NCI-H2171 treated with DMSO at 0.1 percent for 48 hours (cell line): Measurements from ENCODE around the gene ARPC1B.
"Not testable (repeated sequence)": the region's sequence is repeated elsewhere in the genome, so short reads cannot be mapped to it uniquely, and the experiment has no call there.

ENCODE experiments used
- DNase-seq: peaks from one replicate; lab custom pipeline; 2025; lab: John Stamatoyannopoulos, UW

Gene ARPC1B

DNA sequence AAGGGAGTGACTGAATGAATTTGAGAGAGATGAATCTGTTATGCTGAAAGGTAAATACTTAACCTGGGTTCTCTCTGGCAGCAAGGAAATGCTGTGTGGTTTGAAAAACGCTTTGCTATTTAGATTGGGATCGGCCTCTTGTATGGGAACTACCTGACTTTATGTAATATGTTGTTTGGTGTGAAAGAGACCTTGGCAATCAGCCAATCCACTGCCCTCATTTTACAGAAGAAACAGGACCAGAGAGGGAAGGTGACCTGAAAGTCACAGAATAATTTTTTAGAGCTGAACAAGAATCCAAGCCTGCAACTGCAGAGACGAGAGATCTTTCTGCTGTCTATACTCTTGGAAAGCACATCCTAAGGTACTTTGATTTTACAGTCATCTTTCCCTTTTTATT is 35.3 kb downstream of the ARPC1B start:
- no peak for DNase-seq

DNA sequence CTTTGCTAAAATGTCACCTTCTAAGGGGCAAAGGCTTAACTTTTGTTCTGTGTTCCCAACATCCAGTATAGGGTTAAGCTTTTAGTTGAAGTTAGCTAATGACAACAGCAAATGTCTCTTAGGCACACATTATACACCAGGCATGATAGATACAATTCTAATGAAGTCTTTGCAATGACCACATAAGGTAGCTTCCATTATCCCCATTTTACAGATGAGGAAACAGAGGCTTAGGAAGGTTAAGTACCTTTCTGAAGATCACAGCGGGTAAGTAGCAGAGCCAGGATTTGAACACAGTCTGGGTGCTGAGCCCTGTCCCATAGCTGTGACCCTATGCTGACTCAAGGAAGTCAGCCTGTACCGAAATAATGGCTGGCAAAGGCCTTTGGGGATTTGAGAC is 36.1 kb downstream of the ARPC1B start:
- no peak for DNase-seq

DNA sequence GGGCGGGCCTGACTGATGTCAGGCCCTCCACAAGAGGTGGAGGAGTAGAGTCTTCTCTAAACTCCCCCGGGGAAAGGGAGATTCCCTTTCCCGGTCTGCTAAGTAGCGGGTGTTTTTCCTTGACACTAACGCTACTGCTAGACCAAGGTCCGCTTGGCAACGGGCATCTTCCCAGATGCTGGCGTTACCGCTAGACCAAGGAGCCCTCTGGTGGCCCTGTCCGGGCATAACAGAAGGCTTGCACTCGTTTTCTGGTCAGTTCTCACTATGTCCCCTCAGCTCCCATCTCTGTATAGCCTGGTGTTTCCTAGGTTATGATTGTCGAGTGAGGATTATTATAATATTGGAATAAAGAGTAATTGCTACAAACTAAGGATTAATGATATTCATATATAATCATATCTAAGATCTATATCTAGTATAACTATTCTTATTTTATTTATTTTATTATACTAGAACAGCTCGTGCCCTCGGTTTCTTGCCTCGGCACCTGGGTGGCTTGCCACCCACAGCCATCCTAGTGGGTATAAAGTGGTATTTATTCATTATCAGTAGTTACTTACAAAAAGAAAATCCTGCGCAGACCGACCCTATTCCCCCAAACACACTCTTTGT is 41.1 kb downstream of the ARPC1B start:
- DNase-seq = not testable (repeated sequence)

DNA sequence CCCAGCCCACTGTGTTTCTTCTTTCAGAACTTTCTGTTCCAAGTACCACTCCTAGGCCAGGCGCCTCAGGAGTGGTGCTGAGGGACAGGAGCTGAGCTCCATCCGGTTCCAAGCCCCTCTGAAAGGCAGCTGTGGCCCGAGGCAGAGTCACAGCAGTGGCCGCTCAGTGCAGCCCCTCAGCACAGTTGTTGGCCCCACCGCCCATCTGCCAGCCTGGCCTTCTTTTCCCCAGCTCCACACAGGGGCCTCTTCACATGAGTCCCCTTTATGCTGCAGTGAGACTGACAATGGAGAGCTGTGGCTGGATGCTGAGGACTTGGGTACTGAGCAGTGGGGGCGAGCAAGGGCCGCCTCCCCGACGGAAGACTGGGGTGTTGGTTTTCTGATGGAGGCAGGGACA is 43.7 kb downstream of the ARPC1B start:
- DNase-seq = no peak

DNA sequence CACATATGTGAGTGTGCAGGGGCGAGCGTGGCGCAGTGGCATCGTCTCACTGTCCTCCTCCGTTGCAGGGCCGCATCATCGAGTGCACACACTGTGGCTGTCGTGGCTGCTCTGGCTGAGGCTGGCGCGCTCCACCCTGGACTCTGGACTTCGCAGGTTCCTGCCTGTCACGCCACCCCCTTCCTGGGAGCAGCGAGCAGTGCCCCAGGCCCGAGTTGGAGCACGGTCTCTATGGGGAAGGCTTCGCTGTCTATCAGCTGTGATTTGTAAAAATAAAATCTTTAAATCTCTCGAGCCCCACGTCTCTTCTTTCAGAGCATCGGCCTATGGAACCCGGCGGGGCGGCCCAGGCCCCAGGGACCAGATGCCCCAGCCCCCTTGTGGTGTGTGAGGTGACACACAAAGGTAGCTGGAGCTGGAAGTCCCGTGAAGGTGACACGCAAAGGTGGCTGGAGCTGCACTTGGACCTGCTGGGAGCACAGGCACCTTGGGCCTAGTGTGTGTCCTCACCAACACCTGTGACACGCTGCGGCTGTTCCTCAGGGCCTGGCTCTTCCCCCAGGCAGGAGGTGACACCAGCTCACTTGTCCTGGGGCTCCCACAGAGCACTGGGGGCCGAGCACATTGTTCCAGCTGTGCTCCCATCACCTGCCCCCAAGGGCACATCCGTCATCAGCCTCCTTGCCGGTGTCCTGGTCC is 44.9 kb downstream of the ARPC1B start:
- DNase-seq = no peak

DNA sequence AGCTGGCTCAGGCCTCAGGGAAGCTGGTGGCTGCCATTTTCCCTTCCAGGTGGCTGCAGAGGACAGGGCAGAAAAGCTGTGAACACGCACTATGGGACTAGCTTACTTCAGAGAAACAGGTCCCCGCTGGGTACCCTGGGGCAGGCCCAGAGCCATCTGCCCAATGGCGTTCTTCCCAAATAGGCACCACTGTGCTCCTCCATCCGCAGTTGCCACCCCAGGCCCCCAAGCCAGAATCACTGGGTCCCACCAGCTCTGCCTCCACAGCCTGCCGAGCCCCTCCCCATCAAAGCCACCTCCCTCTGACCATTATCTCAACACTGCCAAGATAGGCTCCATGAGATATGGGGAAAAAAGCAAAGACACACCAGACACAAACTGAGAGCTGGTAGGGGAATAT is 45.7 kb downstream of the ARPC1B start:
- DNase-seq = no peak

DNA sequence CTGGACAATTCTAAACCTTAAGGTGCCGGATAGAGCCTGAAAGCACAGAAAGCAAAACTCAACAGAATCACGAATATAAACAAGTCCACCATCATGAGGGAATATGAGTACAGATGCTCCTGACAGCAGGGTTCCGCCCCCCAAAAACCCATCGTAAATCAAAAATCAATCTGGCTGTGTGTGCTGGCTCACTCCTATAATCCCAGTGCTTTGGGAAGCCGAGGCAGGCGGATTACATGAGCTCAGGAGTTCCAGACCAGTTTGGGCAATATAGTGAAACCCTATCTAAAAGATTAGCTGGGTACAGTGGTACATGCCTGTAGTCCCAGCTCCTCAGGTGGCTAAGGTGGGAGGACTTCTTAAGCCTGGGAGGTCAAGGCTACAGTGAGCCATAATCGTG is 46.5 kb downstream of the ARPC1B start:
- no peak for DNase-seq

DNA sequence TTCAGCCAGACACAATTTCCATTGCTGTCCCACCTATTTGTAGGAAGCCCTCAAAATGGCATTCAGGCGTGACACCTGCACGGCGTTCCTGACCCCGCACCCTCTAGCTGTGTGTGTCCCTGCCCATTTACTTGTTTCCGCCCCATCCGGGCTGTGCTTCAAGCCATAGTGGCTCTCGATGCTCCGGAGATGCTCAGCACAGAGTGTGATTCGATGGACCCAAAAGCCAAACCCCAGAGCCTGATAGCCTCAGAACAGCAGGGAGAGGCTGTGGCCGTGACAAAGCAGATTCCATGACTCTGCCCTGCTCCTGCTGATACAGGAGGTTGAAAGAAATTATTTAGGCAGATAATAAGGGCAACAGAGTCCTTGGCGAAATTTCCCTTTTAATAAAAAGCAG is 47.7 kb downstream of the ARPC1B start:
- DNase-seq = no peak

DNA sequence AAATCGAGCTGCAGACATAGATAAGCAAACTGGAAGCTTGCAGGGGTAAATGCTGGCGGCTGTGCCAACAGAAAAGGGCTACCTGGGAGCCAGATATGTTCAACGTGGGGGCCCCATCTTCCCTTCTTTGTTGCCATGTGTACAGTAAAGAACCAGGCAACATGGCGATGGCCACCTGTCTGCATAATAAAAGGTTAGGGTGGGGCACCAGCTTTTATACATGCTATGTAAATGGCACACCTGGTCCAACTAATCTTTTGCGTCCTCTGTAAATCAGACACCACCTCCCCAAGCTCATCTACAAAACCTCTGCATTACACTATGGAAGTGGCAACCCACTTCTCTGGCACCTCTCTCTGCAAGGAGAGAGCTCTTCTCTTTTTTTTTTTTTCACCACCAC is 48.1 kb downstream of the ARPC1B start:
- peak; percentile 60 for DNase-seq

DNA sequence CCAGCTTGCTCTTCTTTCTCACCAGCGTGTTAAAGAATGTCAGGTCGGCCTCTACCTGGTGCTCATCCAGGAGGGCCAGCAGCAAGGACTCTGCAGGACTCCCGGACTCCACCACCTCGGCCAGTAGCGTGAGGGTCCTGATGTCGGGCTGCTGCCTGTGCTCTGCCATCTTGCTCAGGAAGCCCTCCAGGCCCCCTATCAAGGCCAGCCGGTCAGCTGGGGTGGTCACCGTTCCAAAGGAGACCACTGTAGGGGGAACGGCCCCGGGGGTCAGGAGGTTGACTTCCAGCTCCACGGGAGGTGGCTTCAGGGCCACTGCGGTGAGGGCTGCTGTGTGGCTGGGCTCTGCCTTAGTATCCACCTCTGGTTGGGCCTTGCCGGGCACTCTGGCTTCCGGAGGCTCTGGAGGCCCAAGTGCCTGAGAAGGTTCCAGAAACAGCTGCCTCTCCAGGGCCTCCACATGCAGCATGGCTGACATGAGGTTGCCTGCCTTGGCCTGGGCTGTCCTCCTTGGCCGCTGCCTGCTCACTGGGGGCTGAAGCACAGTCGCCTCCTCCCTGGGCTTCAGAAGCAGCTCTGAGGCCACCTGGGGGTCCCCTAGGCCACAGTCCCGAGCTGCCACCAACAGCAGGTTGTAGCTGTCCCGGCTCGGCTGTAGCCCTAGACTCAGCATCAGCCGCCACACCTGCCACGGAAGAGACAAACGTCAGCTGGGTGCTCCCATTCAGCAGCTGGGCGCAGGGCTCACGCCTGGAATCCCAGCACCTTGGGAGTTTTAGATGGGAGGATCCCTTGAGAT is 50.6 kb downstream of the ARPC1B start:
- DNase-seq = no peak

DNA sequence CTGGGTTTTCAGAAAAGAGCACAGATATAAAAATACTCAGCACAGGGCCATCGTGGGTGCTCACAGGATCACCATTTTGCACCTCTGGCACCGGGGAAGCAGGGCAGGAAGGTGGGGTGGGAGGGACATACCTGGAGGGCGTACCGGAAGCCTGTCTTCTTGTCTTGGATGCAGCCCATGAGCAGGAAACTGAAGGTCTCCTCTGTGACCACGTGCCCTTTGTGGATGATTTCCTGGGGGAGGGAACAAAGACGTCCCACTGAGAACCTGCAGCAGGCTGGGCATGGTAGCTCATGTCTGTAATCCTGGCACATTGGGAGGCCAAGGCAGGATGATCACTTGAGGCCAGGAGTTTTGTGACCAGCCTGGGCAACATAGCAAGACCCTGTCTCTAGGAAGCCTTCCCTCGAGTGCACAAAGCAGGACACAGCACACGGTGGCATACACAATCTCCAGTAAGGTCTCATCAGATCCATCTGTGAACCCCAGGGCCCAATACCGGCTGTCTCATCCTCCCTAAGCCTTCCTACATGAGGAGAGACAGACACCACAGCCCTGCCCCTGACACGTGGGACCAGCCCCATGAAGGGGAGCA is 54.5 kb downstream of the ARPC1B start:
- no peak for DNase-seq

DNA sequence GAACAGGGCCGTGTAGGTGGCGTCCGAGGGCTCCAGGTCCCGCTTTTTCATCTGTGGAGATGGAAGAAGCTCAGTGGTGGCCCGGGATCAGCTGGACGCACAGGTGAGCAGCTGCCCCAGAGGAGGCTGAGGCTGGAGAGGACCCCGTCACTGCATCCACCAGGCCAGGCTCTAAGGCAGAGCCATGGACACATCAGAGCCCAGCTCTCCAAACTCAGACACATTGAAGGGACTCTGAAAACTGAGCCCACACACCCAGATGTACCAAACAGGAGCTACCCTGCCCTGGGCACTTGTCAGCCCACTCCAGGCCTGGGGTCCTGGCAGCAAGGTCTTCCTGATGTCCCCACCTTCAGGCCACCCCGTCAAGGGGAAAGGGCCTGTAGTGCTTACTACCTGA is 55.2 kb downstream of the ARPC1B start:
- no peak for DNase-seq

DNA sequence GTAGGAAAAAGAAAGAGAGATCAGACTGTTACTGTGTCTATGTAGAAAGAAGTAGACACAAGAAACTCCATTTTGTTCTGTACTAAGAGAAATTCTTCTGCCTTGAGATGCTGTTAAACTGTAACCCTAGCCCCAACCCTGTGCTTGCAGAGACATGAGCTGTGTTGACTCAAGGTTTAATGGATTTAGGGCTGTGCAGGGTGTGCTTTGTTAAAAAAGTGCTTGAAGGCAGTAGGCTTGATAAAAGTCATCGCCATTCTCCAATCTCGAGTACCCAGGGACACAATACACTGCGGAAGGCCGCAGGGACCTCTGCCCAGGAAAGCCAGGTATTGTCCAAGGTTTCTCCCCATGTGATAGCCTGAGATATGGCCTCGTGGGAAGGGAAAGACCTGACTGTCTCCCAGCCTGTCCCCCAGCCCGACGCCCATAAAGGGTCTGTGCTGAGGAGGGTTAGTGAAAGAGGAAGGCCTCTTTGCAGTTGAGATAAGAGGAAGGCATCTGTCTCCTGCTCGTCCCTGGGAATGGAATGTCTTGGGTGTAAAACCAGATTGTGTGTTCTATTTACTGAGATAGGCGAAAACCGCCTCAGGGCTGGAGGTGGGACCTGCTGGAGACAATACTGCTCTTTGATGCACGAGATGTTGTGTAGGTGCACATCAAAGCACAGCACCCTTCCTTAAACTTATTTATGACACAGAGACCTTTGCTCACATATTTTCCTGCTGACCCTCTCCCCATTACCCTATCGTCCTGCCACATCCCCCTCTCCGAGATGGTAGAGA is 57.4 kb downstream of the ARPC1B start:
- not testable (repeated sequence) for DNase-seq

DNA sequence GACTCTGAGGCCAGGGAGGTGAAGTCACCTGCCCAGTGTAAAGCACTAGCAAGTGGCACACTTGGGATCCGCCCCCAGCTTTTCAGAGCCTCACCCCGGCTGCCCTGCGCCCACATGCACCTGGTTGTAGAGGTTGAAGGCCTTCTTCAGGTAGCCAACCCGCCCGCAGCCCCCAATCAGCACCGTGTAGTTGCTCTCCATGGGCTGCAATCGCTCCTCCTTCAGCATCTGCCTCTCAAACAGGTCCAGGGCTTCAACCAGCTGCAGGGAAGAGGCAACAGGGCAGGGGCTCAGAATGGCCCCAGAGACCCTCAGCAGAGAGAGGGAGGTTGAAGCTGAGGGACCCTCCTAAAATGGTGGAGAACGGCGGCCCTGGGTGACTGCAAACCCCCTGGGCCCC is 58.6 kb downstream of the ARPC1B start:
- no peak for DNase-seq

DNA sequence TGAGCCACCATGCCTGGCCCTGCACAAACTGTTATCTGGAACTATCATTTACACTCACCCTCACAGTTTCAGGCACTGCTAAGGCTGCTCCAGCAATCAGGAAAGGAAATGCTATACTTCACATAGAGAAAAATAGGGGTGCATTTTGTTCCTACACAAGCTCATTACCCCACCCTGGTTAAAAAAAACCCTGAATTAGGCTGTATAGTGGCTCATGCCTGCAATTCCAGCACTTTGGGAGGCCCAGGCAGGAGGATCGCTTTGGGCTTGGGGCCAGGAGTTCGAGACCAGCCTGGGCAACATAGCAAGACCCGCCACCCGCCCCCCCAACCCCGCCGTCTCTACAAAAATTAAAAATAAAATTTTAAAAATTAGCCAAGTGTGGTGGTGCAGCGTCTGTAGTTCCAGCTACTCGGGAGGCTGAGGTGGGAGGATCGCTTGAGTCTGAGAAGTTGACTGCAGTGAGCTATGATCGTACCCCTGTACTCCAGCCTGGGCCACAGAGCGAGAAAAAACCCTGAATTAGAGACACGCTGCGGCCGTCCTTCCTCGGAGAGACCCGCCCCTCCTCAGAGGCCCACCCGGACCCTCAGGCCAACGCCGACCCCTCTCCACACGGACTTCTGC is 63.5 kb downstream of the ARPC1B start:
- DNase-seq = no peak

DNA sequence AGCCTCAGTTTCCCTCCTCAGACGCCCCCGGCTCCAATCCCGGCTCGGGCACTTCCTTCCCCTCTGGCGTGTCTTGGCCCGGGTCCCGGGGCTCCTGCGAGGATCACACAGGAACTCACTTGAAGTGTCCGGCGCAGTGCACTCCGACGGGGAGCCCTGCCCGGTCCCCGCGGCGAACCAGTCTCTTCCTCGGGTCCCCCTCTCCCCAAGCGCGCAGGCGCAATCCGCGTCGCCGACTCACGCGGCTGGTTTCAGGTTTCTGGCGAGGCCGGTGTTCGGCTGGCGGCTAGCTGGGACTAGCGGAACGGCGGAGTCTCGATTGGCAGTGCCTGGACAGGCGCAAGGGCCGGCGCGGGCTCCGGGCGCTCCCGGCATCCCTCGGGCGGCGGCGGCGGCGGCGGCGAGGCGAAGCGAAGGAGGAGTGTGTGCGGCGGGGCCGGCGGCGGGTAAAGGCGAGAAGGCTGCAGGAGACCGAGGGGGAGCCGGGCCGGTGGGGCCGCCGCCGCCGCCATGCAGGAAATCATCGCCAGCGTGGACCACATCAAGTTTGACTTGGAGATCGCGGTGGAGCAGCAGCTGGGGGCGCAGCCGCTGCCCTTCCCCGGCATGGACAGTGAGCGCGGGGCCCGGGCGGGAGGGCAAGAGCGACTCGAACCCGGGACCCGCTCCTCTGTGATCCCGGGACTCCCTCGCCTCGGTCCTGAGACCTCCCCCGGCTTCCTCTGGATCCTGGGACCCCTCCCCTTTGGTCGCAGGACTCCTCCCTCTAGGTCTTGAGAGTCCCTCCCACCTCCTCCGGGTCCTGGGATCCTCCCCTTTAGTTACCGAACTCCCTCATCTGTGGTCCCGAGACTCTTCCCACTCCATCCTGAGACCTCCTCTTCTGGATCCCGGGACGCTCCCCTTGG is 64.3 kb downstream of the ARPC1B start, which contains the start of the genes CPSF4 and PTCD1:
CPSF4 (plus strand) TSS at position 371 of the 908 bp plus-strand sequence; CDS start at position 511, 140 bp downstream.
PTCD1 (minus strand) TSS at position 226 of the 908 bp plus-strand sequence. CDS start 3,556 bp downstream, outside the sequence.
- DNase-seq = peak; percentile 90

DNA sequence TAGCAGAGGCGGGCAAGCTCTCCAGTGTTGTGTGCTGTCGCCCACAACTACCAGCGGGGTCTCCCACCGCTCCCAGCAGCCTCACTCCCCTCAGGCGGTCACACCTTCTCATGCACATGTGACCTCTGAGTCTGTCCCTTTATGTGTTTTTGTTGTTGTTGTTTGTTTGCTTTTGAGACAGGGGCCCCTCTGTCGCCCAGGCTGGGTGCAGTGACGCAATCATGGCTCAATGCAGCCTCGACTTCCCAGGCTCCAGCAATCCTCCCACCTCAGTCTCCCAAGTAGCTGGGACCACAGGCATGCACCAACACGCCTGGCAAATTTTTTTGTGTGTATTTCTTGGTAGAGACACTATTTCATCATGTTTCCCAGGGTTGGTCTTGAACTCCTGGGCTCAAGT is 65.7 kb downstream of the ARPC1B start:
- no peak for DNase-seq
